Adipocyte (in vitro differentiated cells): ENCODE data around the gene TMPRSS12.
"Not testable (repeated sequence)": the region's sequence is repeated elsewhere in the genome, so short reads cannot be mapped to it uniquely, and the experiment has no call there.

ENCODE experiments used
- DNase-seq: peaks from one replicate; pipeline ENCODE4 v3.0.0-alpha.2; 2015; ENCODE audit warnings: low read depth
- H3K27me3 ChIP-seq: replicated peaks from 2 replicates; pipeline ENCODE4 v1.7.0; 2013; ENCODE audit warnings: mild to moderate bottlenecking, low read length, moderate library complexity; ENCODE audit not compliant: control insufficient read depth, insufficient read depth
- H3K36me3 ChIP-seq: 2 replicates; pipeline ENCODE4 v1.7.0; 2013; ENCODE audit warnings: low read length, mild to moderate bottlenecking, moderate library complexity; ENCODE audit not compliant: control insufficient read depth, insufficient read depth, severe bottlenecking
- H3K4me1 ChIP-seq: 2 replicates; pipeline ENCODE4 v1.7.0; 2013; ENCODE audit warnings: mild to moderate bottlenecking, low read length, moderate library complexity; ENCODE audit not compliant: control insufficient read depth, insufficient read depth
- H3K4me3 ChIP-seq: 2 replicates; pipeline ENCODE4 v1.7.0; 2013; ENCODE audit warnings: mild to moderate bottlenecking, low read length, moderate library complexity
- H3K9ac ChIP-seq: 2 replicates; pipeline ENCODE4 v1.7.0; 2013; ENCODE audit warnings: mild to moderate bottlenecking, low read length, moderate library complexity
- H3K9me3 ChIP-seq: 2 replicates; pipeline ENCODE4 v1.7.0; 2013; ENCODE audit warnings: mild to moderate bottlenecking, low read length, moderate library complexity; ENCODE audit not compliant: control insufficient read depth

Gene TMPRSS12

GRCh38 chr12:50927766-50928224 is 85.1 kb downstream of the TMPRSS12 start:
- DNase-seq, result no peak
- Histone ChIP-seq H3K4me3 (peak overlapping the region; percentile 99), H3K9me3 (no peaks in the 10 kb centered on the region), H3K27me3 (no peaks in the 10 kb centered on the region), H3K4me1 (peaks cover 37% of the 10 kb centered on the region), H3K36me3 (peaks cover 33% of the 10 kb centered on the region), H3K9ac (peak overlapping the region; percentile 99)

GRCh38 chr12:50928392-50928791 is 85.7 kb downstream of the TMPRSS12 start:
- H3K4me3 ChIP-seq, result peak overlapping the region; percentile 99

GRCh38 chr12:50929831-50930230 is 87.1 kb downstream of the TMPRSS12 start:
- DNase-seq, result no peak
- H3K4me1 ChIP-seq, result peaks cover 45% of the 10 kb centered on the region
- H3K36me3 ChIP-seq, result peaks cover 34% of the 10 kb centered on the region
- H3K27me3 ChIP-seq, result no peaks in the 10 kb centered on the region
- peak overlapping the region; percentile 99 for H3K4me3 ChIP-seq
- peak overlapping the region; percentile 99 for H3K9ac ChIP-seq
- no peaks in the 10 kb centered on the region for H3K9me3 ChIP-seq

More at GRCh38 chr12:50928392-50928791, 85.7 kb downstream of the TMPRSS12 start:
- no peak for DNase-seq
- Histone ChIP-seq H3K9ac (peak overlapping the region; percentile 99), H3K27me3 (no peaks in the 10 kb centered on the region), H3K9me3 (no peaks in the 10 kb centered on the region), H3K36me3 (peaks cover 34% of the 10 kb centered on the region), H3K4me1 (peaks cover 39% of the 10 kb centered on the region)

GRCh38 chr12:50930477-50930876 is 87.8 kb downstream of the TMPRSS12 start:
- H3K9me3 ChIP-seq, DNase-seq, H3K4me3 ChIP-seq, H3K27me3 ChIP-seq, H3K9ac ChIP-seq: not testable (repeated sequence)
- Histone ChIP-seq H3K4me1 (peaks cover 50% of the 10 kb centered on the region), H3K36me3 (peaks cover 34% of the 10 kb centered on the region)

GRCh38 chr12:50932787-50933280 is 90.1 kb downstream of the TMPRSS12 start:
- Histone ChIP-seq H3K36me3 (peaks cover 34% of the 10 kb centered on the region), H3K9me3 (no peaks in the 10 kb centered on the region), H3K4me3 (no peak overlapping the region), H3K9ac (peak overlapping the region; percentile 85), H3K27me3 (no peaks in the 10 kb centered on the region), H3K4me1 (peaks cover 53% of the 10 kb centered on the region)
- DNase-seq, result peak; percentile 41

- no peak for DNase-seq
- Histone ChIP-seq H3K9ac (peak overlapping the region; percentile 85), H3K4me3 (peak overlapping the region; percentile 65), H3K36me3 (peaks cover 34% of the 10 kb centered on the region), H3K9me3 (no peaks in the 10 kb centered on the region), H3K4me1 (peaks cover 48% of the 10 kb centered on the region), H3K27me3 (no peaks in the 10 kb centered on the region)
Observed at GRCh38 chr12:50933459-50934124, 90.9 kb downstream of the TMPRSS12 start.

- Histone ChIP-seq H3K4me3 (peak overlapping the region; percentile 65), H3K27me3 (no peaks in the 10 kb centered on the region), H3K4me1 (peaks cover 41% of the 10 kb centered on the region), H3K36me3 (peaks cover 34% of the 10 kb centered on the region), H3K9me3 (no peaks in the 10 kb centered on the region), H3K9ac (peak overlapping the region; percentile 85)
- DNase-seq, result peak; percentile 59
Observed at GRCh38 chr12:50934371-50934851, 91.7 kb downstream of the TMPRSS12 start.

GRCh38 chr12:50934981-50935807 is 92.5 kb downstream of the TMPRSS12 start:
- Histone ChIP-seq H3K9ac (peak overlapping the region; percentile 85), H3K9me3 (no peaks in the 10 kb centered on the region), H3K27me3 (no peaks in the 10 kb centered on the region), H3K36me3 (peaks cover 28% of the 10 kb centered on the region), H3K4me3 (peak overlapping the region; percentile 65), H3K4me1 (peaks cover 42% of the 10 kb centered on the region)
- peak; percentile 88 for DNase-seq

- H3K36me3 ChIP-seq, result peaks cover 10% of the 10 kb centered on the region
- H3K9me3 ChIP-seq, result no peaks in the 10 kb centered on the region
- peaks cover 40% of the 10 kb centered on the region for H3K4me1 ChIP-seq
- DNase-seq, result no peak
- H3K4me3 ChIP-seq, result no peak overlapping the region
- H3K9ac ChIP-seq, result no peak overlapping the region
- H3K27me3 ChIP-seq, result no peaks in the 10 kb centered on the region
Observed at GRCh38 chr12:50936821-50937530, 94.2 kb downstream of the TMPRSS12 start.
